ENCODE results near the gene SCYL3.
A peak's percentile ranks its signal among the peaks of the same experiment; 100 is the strongest.
"Not testable (repeated sequence)": the region's sequence is repeated elsewhere in the genome, so short reads cannot be mapped to it uniquely, and the experiment has no call there.

SCYL3 gene

DNA sequence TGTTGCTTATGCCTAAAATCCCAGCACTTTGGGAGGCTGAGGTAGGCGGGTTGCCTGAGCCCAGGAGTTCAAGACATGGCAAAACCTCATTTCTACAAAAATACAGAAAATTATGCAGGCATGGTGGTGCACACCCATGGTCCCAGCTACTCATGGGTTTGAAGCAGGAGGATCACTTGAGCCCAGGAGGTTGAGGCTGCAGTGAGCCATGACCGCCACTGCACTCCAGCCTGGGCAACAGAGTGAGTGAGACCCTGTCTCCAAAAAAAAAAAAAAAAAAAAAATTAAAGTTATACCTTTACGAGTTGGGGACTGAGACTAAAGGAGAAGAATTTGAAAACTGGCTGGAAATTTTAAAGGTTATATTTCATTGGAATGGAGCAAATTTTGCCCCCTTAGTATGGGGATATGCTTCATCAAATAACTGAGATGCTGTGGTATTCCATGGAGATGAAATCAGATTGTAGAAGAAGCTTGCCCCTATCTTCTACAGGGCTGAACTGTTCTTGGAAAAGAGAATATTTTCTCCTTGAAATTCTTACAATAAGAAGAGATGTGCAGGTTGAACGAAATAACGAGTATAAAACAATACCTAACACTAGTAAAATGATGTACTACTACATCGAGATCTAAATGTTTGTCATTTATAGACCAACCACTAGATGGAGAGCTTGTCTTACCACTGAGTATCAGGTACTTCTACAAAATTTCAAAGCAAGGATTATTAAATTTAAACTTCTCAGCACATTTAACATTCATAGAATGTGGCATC is 34.9 kb upstream of the SCYL3 start:
- no peak overlapping the region for H3K4me3 ChIP-seq (ENCODE audit: low read depth, low read length)
- TF ChIP-seq, protein P1, sequence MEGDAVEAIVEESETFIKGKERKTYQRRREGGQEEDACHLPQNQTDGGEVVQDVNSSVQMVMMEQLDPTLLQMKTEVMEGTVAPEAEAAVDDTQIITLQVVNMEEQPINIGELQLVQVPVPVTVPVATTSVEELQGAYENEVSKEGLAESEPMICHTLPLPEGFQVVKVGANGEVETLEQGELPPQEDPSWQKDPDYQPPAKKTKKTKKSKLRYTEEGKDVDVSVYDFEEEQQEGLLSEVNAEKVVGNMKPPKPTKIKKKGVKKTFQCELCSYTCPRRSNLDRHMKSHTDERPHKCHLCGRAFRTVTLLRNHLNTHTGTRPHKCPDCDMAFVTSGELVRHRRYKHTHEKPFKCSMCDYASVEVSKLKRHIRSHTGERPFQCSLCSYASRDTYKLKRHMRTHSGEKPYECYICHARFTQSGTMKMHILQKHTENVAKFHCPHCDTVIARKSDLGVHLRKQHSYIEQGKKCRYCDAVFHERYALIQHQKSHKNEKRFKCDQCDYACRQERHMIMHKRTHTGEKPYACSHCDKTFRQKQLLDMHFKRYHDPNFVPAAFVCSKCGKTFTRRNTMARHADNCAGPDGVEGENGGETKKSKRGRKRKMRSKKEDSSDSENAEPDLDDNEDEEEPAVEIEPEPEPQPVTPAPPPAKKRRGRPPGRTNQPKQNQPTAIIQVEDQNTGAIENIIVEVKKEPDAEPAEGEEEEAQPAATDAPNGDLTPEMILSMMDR (IDR thresholded peaks at IDR 0.05; ENCODE audit: low read depth, low read length) = peak; percentile 25; the same call in 1 of the 2 replicates

DNA sequence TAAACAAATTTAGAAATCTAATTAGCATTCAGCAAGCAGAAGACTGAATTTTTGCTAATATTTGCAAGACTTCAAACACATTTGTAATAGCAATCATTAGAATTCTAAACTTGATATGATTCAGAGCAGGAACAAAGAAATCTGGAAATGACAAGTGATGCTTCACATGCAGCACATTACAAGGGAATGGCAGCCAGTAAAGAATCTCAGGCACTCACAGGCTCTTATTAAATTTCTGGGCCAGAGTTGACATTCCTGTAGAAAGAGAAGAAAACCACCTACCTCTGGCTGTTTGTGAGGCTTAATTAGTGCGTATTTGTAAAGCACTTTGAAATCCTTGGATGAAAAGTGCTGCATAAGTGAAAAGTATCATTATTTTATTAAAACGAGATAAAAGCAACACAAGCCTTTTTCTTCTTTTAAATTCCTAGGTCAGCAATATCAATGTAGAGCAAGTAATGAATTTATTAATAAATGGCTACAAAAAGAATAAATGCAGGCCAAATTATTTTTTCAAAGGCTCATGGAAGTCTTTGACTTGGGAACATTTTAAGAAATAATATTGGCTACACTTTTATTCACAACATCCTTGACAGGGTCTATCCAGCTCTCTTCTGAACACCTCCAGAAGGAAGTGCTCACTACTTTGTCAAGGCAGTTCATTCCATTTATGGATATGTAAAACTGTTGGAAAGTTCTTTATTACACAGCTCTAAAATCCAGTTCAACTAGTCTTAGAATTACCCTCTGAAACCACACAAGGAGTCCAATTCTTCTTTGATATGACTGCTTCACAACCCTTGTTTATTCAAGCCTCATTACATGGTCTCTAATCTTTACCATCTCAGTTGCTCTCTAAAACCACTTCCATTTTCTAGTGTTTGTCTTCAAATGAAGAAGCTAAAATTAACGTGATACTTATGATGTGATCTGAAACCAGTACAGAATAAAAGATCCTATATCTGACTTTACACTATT is 32.1 kb upstream of the SCYL3 start:
- TF ChIP-seq, protein P1 (IDR thresholded peaks at IDR 0.05; ENCODE audit: low read depth, low read length) = no peak
- H3K4me3 ChIP-seq (ENCODE audit: low read depth, low read length) = no peak overlapping the region

DNA sequence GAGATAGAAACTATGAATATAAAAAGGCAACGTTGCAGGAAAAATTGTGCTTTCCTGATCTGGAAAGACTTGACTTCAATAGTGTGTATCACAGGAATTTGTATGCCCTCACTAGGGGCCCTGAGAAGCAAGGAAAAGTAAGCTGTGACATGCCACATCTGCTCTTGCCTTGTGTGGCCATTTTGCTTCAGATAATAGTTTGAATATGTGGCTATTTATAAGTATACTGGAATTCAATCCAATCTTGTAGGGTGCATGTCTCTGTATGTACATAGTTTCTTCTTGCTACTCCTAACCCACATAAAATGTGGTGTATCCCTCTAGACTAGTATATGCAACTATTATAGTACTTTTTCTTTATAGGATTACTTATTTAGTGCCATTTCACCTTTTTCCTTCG is 31.1 kb upstream of the SCYL3 start:
- TF ChIP-seq, protein P1 (IDR thresholded peaks at IDR 0.05; ENCODE audit: low read depth, low read length) = no peak
- no peak overlapping the region for H3K4me3 ChIP-seq (ENCODE audit: low read depth, low read length)

DNA sequence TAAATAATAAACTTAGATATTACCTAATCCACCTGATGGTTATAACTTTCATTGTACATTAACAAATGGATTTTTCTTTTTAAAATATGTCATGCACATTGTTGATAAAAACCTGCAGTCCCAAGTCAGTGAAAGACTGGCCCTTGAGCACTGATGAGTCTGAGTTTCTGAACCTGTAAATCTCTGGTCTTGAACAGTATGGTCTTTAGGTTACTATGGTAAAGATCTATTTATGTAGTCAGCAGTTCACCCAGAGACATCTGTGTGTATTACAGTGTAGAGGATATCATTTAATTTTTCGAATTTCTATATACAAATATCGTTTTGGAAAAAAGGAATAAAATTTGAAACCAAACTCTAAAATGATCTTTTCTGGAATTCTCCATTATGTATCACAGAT is 30.4 kb upstream of the SCYL3 start:
- TF ChIP-seq, protein P1 (IDR thresholded peaks at IDR 0.05; ENCODE audit: low read depth, low read length) = no peak
- H3K4me3 ChIP-seq (ENCODE audit: low read depth, low read length) = no peak overlapping the region

DNA sequence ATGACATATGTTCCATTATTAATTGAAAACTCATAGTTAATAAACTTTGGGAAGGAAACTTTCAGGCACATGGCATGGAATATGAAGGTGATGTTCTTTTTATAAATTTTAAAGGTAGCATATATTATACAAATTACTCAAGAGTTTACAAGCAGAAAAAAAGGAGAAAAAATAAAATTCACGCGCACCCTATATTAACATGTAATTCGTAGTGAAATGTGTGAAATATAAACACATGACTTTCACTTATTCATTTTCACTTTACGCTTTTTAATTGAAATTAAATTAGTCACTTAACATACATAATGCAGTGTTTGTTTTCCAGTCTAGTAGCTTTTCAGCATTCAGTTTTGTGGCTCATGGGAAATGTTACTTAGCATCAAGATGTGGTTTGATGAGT is 27.4 kb upstream of the SCYL3 start:
- H3K4me3 ChIP-seq (ENCODE audit: low read depth, low read length) = no peak overlapping the region
- TF ChIP-seq, protein P1 (IDR thresholded peaks at IDR 0.05; ENCODE audit: low read depth, low read length) = no peak

DNA sequence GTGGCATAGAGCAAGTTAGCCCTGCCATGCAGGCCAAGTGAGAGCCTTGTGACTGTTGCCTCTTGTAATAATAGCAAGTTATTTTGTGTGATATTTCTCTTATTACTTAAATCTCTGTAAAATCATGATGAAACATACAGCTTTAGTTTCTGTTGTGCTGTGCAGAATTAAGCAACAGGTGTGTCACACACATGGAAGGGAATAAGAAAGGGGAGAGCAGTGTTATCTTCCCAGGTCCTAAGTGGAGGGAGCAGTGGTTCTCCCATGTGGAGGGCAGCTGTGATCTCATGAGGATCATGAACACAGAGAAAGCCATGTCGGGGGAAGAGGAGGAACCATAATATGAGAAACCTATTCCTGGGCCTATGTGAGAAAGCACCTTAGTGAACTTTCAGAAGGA is 25.2 kb upstream of the SCYL3 start:
- H3K4me3 ChIP-seq (ENCODE audit: low read depth, low read length) = no peak overlapping the region
- TF ChIP-seq, protein P1 (IDR thresholded peaks at IDR 0.05; ENCODE audit: low read depth, low read length) = no peak

DNA sequence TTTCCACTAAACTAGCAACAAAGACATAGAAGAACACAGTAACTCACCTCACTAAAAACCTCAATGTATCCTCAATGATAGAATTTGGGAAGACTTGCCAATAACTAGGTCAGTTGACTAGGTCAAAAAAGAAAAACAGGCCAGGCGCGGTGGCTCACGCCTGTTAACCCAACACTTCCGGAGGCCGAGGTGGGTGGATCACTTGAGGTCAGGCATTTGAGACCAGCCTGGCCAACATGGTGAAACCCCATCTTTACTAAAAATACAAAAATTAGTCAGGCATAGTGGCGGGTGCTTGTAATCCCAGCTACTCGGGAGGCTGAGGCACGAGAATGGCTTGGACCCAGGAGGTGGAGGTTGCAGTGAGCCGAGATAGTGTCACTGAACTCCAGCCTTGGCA is 24.5 kb upstream of the SCYL3 start:
- not testable (repeated sequence) for H3K4me3 ChIP-seq (ENCODE audit: low read depth, low read length)

Data from WI38 (cell line).